Measurements from ENCODE around the gene CALCOCO1. TPM values are rescaled to one million over a fixed set of nuclear protein-coding genes. Genes with fewer than 3 reads are reported as not detected.
A peak's percentile ranks its signal among the peaks of the same experiment; 100 is the strongest.
"Not testable (repeated sequence)": the region's sequence is repeated elsewhere in the genome, so short reads cannot be mapped to it uniquely, and the experiment has no call there.

The CALCOCO1 gene, protein sequence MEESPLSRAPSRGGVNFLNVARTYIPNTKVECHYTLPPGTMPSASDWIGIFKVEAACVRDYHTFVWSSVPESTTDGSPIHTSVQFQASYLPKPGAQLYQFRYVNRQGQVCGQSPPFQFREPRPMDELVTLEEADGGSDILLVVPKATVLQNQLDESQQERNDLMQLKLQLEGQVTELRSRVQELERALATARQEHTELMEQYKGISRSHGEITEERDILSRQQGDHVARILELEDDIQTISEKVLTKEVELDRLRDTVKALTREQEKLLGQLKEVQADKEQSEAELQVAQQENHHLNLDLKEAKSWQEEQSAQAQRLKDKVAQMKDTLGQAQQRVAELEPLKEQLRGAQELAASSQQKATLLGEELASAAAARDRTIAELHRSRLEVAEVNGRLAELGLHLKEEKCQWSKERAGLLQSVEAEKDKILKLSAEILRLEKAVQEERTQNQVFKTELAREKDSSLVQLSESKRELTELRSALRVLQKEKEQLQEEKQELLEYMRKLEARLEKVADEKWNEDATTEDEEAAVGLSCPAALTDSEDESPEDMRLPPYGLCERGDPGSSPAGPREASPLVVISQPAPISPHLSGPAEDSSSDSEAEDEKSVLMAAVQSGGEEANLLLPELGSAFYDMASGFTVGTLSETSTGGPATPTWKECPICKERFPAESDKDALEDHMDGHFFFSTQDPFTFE
- 44.9 and 72.6 TPM in 2 replicates for total RNA-seq

DNA sequence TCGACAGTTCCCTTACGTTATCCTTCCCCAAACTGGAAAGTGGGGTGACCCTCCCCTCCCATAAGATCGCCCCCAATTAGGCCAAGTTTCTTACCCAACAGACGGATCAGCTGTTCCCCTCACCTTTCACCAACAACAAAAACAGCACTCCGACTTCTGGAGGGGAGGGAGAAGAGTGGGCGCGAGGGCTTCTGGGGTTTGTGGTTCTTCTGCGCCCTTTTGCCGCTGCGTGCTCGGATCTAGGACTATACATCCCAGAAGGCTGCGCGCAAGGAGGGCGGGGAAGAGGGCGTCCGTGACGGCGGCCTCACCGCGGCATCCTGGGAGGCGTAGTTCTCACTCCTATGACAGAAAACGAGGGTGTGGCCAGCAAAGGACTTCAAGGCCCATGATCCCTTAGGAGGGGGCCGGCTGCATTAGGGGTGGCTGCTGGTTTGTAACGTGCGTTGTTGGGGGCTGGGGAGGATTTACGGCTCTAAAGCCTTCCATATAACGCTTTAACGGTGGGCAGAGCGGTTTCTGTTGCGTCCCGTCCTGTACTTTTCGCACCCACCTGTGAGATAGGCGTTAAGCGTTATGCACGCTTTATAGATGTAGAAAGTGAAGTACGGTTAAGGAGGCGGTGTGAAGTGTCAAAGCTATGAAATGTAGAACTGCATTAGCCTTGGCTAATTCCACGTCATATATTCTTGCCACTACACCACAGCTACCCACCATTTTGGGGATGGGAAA is at the start of gene CALCOCO1:
CALCOCO1 (minus strand) TSS at position 143 of the 732 bp plus-strand sequence. CDS start 2,210 bp downstream, outside the sequence.
- peak; percentile 94 to 98 for DNase-seq (ENCODE audit: low read depth in 2 of 2)

DNA sequence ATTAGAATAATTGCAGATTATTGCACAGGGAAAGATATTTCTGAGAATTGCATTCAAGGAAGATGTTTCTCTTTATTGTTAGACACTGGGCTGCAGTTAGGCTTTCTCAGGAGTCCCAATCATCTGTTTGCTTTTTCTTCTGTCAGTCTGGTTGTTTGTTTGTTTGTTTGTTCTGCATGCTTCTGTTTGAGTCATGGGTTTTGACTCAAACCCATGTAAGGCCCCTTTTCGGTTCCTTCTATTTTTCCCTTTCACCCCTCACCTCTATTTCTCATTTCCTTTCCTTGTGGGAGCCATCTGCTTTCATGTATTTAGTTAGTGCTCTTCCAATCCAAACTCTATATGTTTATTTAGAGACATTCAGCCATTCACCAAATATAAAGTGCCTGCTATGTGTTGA is 49.6 kb upstream of the CALCOCO1 start:
- no peak for DNase-seq (ENCODE audit: low read depth in 2 of 2)

DNA sequence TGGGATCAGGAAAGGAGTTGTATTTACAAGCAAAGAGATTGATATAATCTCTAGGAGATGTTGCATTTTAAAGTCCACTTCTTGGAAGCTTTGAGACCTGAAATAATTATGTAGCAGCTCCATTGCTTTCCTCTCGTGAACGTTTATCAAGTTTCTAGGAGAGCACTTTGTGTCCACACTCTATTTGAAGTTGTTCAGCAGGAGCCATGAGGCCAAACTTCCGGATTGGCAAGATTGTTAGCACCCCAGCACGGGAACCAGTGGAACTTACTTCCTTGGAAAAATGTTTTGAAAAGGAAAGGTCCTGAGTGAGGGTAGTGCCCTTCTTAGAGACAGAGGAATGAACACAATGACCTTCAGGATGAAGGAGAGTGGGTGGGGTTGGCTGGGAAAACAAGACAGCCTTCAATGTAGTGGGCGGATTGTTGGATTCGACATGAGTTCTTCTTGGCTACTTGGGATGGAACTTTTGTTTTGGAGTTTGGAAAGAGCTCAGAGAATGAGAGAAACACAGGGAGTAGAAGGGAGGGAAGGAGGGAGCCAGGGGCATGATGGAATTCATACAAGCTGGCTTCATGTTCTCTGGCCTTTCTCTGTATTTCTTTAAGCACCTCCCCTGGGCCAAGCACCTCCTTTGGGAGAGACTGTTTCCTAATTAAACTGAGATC is 48.4 kb upstream of the CALCOCO1 start:
- peak in 1 of 2 donors; percentile 7 for DNase-seq (ENCODE audit: low read depth in 2 of 2)

DNA sequence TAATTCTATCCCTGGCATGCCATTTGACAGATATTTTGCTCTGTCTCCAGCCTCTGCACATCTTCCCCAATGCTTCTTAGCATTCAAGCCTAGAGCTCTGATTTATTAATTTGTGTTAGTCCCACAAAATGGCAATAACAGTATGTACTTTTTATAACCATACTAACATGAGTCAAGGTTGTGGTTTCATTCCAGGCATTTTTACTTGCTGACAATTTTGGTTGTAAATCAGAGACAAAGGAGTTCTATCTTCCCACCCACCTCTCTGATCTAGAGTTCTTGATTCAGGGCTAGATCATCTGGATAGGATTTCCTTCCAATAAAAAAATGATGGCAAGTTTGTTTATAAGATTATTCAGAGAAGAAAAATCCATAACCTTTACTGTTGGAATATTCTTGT is 43.0 kb upstream of the CALCOCO1 start:
- DNase-seq (ENCODE audit: low read depth in 2 of 2) = peak in 1 of 2 donors; percentile 12

DNA sequence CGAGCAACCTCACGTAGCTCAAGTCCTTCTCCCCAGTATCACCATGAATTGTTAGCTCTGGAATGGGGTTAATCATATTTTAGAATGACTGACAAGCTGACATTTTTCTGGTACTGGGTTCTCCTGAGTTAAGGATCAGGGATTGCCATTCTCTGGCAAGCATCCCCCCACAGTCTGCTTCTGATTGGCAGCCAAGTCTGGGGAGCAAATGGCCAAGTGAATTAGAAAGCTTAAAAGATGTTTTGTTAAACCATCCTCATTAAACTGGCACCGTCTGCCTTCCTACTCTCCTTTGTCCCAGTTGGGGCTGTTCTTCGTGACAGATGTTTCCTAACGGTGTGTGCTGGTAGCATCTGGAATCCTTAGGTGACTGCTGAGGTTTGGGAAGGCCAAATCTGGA is 41.7 kb upstream of the CALCOCO1 start:
- no peak for DNase-seq (ENCODE audit: low read depth in 2 of 2)

DNA sequence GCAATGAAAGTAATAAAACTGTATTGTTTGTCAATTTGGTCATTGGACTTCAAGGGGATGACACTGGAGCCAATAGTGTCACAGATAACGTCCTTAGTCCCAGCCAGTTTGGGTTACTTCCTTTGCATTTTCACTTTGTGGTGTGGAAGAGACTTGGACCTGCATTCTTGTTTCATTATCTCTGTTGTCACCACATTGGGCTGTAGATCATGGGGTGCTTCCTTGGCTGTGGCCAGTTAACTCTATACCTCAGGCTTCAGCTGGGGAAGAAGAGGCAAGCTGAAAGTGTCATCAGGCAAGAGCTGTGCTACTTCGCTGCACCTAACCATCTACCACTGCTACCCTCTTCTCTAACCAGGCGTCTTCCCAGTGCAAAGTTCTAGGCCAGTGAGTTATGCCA is 39.6 kb upstream of the CALCOCO1 start:
- no peak for DNase-seq (ENCODE audit: low read depth in 2 of 2)

DNA sequence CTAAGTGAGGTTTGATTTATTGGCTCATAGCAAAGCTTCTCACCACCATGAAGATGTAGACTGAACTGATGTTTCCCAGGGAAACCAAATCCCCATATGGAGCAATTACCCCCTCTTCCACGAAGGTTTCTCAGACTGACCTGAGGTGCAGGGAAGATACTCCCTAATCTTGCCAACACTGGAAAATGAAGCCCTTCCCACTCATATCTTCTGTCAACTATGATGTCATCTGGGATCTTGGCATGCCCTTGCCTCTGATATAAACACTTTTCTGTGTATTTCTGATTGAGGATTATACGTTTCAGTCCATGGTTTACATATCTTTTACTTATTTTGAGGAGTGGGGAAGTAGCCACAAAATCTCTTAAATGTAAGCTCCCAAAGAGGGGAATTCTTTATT is 38.6 kb upstream of the CALCOCO1 start:
- no peak for DNase-seq (ENCODE audit: low read depth in 2 of 2)

DNA sequence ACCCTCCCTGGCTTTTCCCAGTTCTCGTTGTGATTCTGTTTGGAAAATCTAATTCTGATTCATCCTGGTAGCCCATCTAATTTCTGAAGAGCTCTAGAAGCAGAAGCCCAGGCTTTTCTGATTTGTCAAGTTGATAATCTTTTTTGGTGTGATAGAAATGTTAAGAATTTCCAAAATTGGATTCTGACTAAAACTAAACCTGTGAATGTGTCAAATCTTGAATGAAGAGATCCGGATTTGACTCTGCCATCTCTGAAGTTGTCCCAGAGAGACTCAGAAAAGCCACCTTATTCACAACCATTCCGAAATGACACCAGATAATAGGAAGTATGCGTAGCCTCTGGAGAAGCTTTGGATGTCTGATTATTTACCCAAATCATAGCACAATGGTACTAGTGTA is 37.4 kb upstream of the CALCOCO1 start:
- DNase-seq (ENCODE audit: low read depth in 2 of 2) = no peak

DNA sequence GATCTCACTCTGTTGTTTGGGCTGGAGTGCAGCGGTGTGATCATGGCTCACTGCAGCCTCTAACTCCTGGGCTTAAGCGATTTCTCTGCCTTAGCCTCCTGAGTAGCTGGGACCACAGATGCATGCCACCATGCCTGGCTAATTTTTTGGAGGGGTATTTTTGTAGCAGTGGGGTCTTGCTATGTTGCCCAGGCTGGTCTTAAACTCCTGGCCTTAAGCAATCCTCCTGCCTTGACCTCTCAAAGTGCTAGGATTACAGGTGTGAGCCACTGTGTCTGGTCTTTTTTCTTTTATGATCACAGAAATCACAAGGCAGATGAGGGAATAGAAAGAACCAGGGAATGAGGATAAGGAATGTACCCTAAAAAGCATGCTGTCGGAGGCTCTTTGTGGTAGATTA is 35.5 kb upstream of the CALCOCO1 start:
- not testable (repeated sequence) for DNase-seq (ENCODE audit: low read depth in 2 of 2)

DNA sequence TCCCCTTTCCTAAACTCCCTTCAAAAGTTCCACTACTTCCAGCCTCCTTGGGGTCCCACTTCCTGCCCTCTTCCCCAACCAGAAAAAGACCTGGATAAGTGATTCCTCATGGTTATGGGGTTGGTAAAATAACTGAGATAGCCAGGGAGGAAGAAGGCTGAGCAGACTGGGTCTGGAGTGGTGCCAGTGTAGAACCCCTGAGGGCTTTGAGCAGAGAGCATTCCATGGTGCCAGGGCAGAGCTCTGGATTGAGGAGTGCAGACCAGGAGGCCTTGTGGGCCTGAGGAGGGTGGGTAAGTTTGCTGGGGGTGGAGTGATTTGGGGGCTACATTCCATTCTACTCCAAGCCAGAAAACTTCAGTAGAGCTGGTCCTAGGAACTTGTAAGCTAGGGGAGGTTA is 34.1 kb upstream of the CALCOCO1 start:
- DNase-seq (ENCODE audit: low read depth in 2 of 2) = no peak

DNA sequence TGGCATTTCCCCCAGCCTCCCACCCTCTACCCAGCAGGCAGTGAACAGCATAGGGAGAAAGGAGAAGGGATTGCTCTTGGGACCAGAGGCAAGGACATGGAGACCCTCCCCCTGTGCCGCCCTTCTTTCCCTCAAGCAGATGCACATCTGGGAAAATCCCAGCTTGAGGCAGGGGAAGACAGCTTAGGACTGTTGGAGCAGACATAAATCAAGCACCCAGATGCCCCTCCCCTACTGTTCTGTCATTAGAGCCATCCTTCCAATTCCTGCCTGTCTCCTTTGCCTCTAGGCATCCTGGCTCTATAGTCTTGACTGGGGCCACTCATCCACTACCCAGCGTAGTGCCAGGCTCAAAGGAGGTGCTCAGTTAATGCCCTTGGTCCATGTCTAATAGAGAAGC is 32.0 kb upstream of the CALCOCO1 start:
- DNase-seq (ENCODE audit: low read depth in 2 of 2) = no peak

DNA sequence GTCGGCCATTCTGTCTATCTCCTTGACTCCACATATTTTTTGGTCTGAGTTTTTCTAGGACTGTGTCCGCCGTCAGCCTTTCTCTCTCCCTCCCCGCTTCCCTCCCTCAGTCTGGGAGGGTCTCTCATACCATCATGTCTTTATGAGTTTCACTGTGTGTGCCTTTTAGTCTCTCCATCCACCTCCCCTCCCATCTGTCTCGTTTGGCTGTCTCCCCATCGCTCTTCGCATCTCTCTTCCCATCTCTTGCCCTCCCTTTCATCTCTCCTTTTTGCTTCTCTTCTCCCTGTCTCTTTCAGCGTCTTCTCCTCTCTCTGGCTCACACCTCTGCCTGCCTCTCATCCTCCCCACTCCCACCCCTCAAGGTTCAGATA is 31.5 kb upstream of the CALCOCO1 start:
- DNase-seq (ENCODE audit: low read depth in 2 of 2) = no peak

DNA sequence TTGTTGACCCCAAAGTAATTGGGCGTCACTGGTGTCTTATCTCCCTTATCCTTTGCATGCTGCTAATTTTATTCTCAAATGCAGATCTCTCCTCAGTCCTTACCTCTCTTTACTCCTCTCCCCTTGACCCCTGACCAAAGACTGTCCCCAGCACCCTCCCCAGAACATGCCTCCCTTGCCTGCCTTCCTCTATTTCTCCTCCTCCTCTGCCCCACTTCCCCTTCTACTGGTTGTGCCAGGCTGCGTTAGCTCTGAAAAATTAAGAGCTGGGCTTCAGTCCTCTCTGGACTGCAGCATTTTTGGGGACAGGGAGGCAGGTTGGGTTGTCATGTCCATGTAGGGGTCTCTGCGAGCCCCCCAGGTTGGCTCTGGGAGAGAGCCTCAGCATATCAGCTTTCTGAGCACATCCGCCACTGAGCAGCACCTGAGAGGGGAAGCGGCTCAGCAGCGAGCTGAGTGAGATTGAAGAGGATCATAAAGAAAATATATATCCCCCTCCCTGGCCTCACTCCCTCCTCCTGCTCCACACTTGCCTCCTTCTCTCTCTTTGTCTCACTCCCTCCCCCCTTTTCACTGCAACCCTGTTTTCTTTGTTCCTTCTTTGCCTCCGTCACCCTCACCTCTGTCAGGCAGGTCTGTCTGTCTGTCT is 31.0 kb upstream of the CALCOCO1 start:
- no peak for DNase-seq (ENCODE audit: low read depth in 2 of 2)

DNA sequence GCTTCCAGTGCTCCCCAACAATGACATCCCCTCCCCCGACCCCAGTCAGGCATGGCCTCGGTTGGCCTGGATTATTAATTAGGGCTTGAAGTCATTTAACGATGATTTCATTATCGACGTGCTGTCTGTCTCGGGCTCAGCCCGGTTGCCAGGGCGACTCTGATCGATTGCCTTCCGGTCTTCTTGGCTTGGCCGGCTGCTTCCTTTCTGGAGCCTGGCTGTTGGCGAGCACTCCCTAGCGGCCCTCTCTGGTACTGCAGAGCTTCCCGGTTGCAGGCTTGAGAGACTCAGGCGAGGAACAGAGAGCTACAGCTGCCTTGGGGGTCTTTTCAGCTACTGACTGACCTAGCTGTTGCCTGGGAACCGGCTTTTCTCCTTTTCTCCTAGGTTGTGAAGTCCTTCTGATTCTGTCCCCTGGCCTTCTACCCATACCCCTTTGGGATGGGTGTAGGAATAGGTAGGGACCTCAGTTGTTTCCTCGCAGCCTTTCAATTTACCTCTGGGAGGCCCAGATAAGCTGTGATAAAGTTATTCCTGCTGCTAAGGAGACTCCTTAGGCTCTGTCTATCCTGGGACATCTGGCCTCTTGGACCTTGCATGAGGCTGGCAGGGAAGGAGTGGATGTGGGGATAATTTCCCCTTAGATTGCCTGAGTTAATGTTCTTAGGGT is 30.0 kb upstream of the CALCOCO1 start:
- peak; percentile 49 to 64 for DNase-seq (ENCODE audit: low read depth in 2 of 2)

DNA sequence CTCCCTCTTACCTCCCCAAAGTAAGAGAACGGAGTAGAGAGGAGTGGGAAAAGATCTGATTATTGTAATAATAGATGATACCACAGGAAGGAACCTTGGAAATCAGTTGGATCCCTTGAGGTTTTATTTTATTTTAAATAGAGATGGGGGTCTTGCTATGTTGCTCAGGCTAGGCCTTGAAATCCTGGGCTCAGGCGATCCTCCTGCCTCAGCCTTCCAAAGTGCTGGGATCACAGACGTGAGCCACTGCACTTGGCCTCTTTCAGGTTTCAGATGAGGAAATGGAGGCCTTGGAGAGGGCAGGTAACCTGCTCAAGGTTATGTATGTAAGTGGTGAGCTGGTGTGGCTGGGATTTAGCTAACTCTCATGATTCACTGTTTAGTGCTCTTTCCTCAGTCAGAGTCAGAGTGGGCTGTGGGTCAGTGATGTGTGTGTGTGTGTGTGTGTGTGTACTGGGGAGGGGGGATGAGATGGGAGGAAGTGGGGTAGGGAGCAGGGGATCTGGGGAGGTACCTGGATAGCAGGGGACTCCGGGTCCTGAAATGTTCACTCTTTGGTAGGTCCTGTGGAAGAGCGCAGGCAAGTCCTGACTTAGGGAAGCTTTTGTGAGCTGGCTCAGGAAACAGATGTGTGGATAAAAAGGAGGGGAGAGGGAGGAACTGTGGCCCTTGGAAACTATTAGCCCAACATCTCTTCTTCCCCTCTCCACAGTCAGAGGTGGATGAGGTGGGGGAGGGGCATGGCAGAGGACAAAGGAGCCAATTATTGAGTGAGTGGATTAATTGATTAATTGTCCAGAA is 29.2 kb upstream of the CALCOCO1 start:
- peak in 1 of 2 donors; percentile 46 for DNase-seq (ENCODE audit: low read depth in 2 of 2)

DNA sequence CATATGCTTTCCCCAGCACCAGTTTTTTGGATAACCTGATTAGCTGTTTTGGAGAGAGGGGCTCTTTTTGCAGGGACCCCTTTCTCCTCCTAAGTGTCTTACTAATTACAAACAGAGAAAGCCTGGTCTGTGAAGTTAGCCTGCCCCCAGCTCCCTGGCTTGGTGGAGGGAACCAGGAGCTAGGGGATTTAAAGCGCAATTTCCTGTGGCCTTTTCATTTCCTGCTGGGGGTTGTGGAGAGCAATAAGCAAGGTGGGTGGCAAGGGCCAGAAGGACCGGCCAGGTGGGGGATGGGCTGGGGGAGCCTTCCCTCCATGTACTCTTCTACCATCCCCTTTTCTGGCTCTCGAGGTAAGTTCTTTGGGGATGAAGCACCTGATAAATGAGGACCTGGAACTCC is 28.6 kb upstream of the CALCOCO1 start:
- DNase-seq (ENCODE audit: low read depth in 2 of 2) = no peak

DNA sequence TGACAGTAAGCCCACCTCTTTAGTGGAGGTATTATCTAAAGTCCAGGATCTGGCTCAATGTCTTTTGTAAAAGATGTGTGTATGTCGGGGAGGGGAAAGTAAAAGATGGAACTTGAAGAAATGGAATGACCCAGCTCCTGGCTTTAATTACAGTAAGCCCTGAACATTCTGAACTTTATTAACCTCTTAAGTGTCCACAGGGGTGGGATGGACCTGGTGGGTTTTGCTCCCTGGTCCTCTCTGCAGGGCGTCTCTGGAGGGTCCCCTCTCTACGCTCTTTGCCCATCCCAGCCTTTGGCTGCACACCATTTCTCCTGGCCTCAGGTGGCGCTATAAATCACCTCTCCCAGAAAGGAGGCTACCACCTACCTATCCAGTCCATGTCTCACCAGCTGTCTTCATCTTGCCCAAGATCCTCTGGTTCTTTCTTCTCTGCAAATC is 28.2 kb upstream of the CALCOCO1 start:
- no peak for DNase-seq (ENCODE audit: low read depth in 2 of 2)

DNA sequence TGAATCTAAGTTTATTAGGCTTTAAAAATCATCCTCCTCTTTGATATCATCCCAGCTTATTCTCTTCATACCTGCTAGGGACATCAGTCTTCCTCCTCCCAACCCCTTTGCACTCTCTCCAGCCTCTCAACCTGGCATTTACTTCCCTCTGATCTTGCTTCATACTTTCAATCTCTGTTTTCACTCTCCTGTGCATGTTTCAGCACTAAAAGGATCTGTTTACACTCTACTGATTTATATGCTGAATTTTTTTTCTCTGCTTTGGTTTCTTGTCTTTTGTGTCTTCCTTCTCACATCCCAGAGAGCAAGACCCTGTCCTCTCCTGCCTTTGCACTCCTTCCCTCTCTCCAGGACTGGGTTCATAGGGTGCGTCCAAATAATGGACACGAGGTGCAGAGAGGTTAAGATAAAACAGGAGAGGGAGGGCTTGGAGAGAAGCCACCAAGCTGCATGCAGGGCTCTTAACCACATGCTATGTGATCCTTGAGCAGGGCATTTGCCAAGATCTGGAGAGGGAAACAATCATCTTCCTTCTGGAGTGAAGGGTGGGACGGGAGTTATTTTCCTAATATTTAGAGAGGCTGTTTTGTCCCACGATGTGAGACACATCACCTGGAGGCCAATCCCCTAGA is 27.5 kb upstream of the CALCOCO1 start:
- DNase-seq (ENCODE audit: low read depth in 2 of 2) = no peak

DNA sequence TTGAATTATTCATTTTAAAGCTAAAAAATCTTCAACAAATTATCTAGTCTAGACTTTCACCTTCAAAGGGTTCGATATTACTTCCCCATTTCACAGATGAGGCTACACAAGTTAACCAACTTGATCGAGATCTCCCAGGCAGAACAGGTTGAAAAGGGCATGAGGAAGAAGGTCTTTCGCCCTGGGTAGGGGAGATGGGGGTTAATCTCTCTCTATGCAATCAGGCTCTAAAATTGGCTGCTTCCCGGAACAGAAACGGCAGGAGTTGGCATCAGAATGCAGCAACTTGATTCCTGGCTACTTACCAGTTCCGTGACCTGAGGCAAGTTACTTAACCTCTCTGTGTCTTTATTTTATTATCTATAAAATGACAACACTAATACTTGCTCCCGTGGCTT is 26.9 kb upstream of the CALCOCO1 start:
- no peak for DNase-seq (ENCODE audit: low read depth in 2 of 2)

All from dermis microvascular lymphatic vessel endothelial cell (primary cell).